Activated T-cell treated with anti-CD3 and anti-CD28 coated beads, Interleukin-2, amount 50 U/mL, for 4 hours (primary cell): ENCODE data around the gene BACE2. TPM values are rescaled to one million over a fixed set of nuclear protein-coding genes. Genes with fewer than 3 reads are reported as not detected.

Experiments used
- ATAC-seq, 2 donors: fragments of 200-7000 bp; cut with Tn5 transposase; one replicate each; pipeline ENCODE4 v1.10.0; 2021
- DNase-seq: peaks from one replicate; pipeline ENCODE4 v3.0.0-alpha.2; 2020
- H3K27me3 Mint-ChIP-seq: one replicate; pipeline ENCODE4 v1.8.0; 2021; ENCODE audit warnings: low read depth, mixed read lengths
- H3K36me3 Mint-ChIP-seq: one replicate; pipeline ENCODE4 v1.8.0; 2022; ENCODE audit warnings: mixed read lengths; ENCODE audit not compliant: insufficient read depth
- H3K4me1 Mint-ChIP-seq: one replicate; pipeline ENCODE4 v1.8.0; 2021; ENCODE audit warnings: low read depth, mixed read lengths
- H3K4me3 Mint-ChIP-seq: one replicate; pipeline ENCODE4 v1.8.0; 2021; ENCODE audit warnings: mild to moderate bottlenecking, moderate library complexity, mixed read lengths
- H3K9me3 Mint-ChIP-seq: one replicate; pipeline ENCODE4 v1.8.0; 2021; ENCODE audit warnings: mixed read lengths
- total RNA-seq, 3 donors: library from RNA; stranded (reverse); gene quantifications; one replicate each; pipeline ENCODE4 v1.2.1, GENCODE V29; 2021

The BACE2 gene
- under 1 TPM; 0.32 to 0.53 (median 0.38) TPM for total RNA-seq

GRCh38 chr21:41167348-41168342 is at the start of gene BACE2:
Gene BACE2, plus strand, starts transcription at chr21:41168160. Its CDS starts 104 bp downstream, at chr21:41168264.
- DNase-seq (peak; percentile 11), ATAC-seq (peak; percentile 83)
- H3K27me3 Mint-ChIP-seq, result peaks cover 33% of the 10 kb centered on the region
- peak within 1 kb of the TSS; percentile 67 for H3K4me3 Mint-ChIP-seq
- no peaks in the 10 kb centered on the region for H3K9me3 Mint-ChIP-seq
- peaks cover 7% of the 10 kb centered on the region for H3K4me1 Mint-ChIP-seq
- no peaks in the 10 kb centered on the region for H3K36me3 Mint-ChIP-seq

GRCh38 chr21:41119901-41120300 is 48.1 kb upstream of the BACE2 start:
- Mint-ChIP-seq H3K36me3 (no peaks in the 10 kb centered on the region), H3K9me3 (no peaks in the 10 kb centered on the region), H3K4me1 (no peaks in the 10 kb centered on the region), H3K4me3 (no peak overlapping the region), H3K27me3 (peaks cover 2% of the 10 kb centered on the region)
- no peak for ATAC-seq
- no peak for DNase-seq

GRCh38 chr21:41120997-41121396 is 47.0 kb upstream of the BACE2 start:
- Mint-ChIP-seq H3K9me3 (no peaks in the 10 kb centered on the region), H3K4me1 (no peaks in the 10 kb centered on the region), H3K27me3 (peaks cover 2% of the 10 kb centered on the region), H3K36me3 (no peaks in the 10 kb centered on the region), H3K4me3 (no peak overlapping the region)
- no peak for DNase-seq
- no peak for ATAC-seq

GRCh38 chr21:41121785-41122415 is 46.1 kb upstream of the BACE2 start:
- Mint-ChIP-seq H3K27me3 (peaks cover 4% of the 10 kb centered on the region), H3K4me3 (no peak overlapping the region), H3K4me1 (no peaks in the 10 kb centered on the region), H3K9me3 (no peaks in the 10 kb centered on the region), H3K36me3 (no peaks in the 10 kb centered on the region)
- DNase-seq (no peak), ATAC-seq (peak in 1 of 2 donors; percentile 46)

GRCh38 chr21:41124641-41125201 is 43.2 kb upstream of the BACE2 start:
- no peak for ATAC-seq
- H3K4me1 Mint-ChIP-seq, result no peaks in the 10 kb centered on the region
- DNase-seq, result no peak
- peaks cover 6% of the 10 kb centered on the region for H3K9me3 Mint-ChIP-seq
- H3K27me3 Mint-ChIP-seq, result peaks cover 4% of the 10 kb centered on the region
- H3K4me3 Mint-ChIP-seq, result no peak overlapping the region
- H3K36me3 Mint-ChIP-seq, result no peaks in the 10 kb centered on the region

- H3K4me3 Mint-ChIP-seq, result no peak overlapping the region
- peaks cover 6% of the 10 kb centered on the region for H3K9me3 Mint-ChIP-seq
- H3K4me1 Mint-ChIP-seq, result no peaks in the 10 kb centered on the region
- no peaks in the 10 kb centered on the region for H3K36me3 Mint-ChIP-seq
- peaks cover 5% of the 10 kb centered on the region for H3K27me3 Mint-ChIP-seq
- no peak for ATAC-seq
- DNase-seq, result no peak
Measured at GRCh38 chr21:41128981-41129380, 39.0 kb upstream of the BACE2 start.

GRCh38 chr21:41130883-41131282 is 37.1 kb upstream of the BACE2 start:
- no peak for ATAC-seq

GRCh38 chr21:41133874-41134522 is 34.0 kb upstream of the BACE2 start:
- Mint-ChIP-seq H3K27me3 (peaks cover 20% of the 10 kb centered on the region), H3K9me3 (peaks cover 4% of the 10 kb centered on the region), H3K4me3 (no peak overlapping the region), H3K4me1 (no peaks in the 10 kb centered on the region), H3K36me3 (no peaks in the 10 kb centered on the region)
- DNase-seq (no peak), ATAC-seq (no peak)

More at GRCh38 chr21:41130883-41131282, 37.1 kb upstream of the BACE2 start:
- Mint-ChIP-seq H3K4me1 (no peaks in the 10 kb centered on the region), H3K27me3 (peaks cover 15% of the 10 kb centered on the region), H3K9me3 (peaks cover 6% of the 10 kb centered on the region), H3K4me3 (no peak overlapping the region), H3K36me3 (no peaks in the 10 kb centered on the region)
- DNase-seq, result no peak

GRCh38 chr21:41135746-41136145 is 32.2 kb upstream of the BACE2 start:
- no peaks in the 10 kb centered on the region for H3K9me3 Mint-ChIP-seq

GRCh38 chr21:41136286-41136685 is 31.7 kb upstream of the BACE2 start:
- H3K4me3 Mint-ChIP-seq, result no peak overlapping the region
- H3K9me3 Mint-ChIP-seq, result no peaks in the 10 kb centered on the region
- no peak for ATAC-seq
- H3K36me3 Mint-ChIP-seq, result no peaks in the 10 kb centered on the region
- H3K27me3 Mint-ChIP-seq, result peaks cover 20% of the 10 kb centered on the region
- no peak for DNase-seq
- no peaks in the 10 kb centered on the region for H3K4me1 Mint-ChIP-seq

More at GRCh38 chr21:41135746-41136145, 32.2 kb upstream of the BACE2 start:
- Mint-ChIP-seq H3K27me3 (peaks cover 20% of the 10 kb centered on the region), H3K4me3 (no peak overlapping the region), H3K4me1 (no peaks in the 10 kb centered on the region), H3K36me3 (no peaks in the 10 kb centered on the region)
- DNase-seq, result no peak
- no peak for ATAC-seq

GRCh38 chr21:41137401-41137800 is 30.6 kb upstream of the BACE2 start:
- Mint-ChIP-seq H3K9me3 (no peaks in the 10 kb centered on the region), H3K27me3 (peaks cover 17% of the 10 kb centered on the region), H3K4me3 (no peak overlapping the region), H3K36me3 (no peaks in the 10 kb centered on the region), H3K4me1 (no peaks in the 10 kb centered on the region)
- no peak for DNase-seq
- peak in 1 of 2 donors; percentile 10 for ATAC-seq

- H3K4me3 Mint-ChIP-seq, result no peak overlapping the region
- peaks cover 17% of the 10 kb centered on the region for H3K27me3 Mint-ChIP-seq
- H3K4me1 Mint-ChIP-seq, result no peaks in the 10 kb centered on the region
- no peaks in the 10 kb centered on the region for H3K9me3 Mint-ChIP-seq
- no peaks in the 10 kb centered on the region for H3K36me3 Mint-ChIP-seq
- ATAC-seq (no peak), DNase-seq (no peak)
Measured at GRCh38 chr21:41137889-41138288, 30.1 kb upstream of the BACE2 start.

GRCh38 chr21:41138711-41139110 is 29.2 kb upstream of the BACE2 start:
- Mint-ChIP-seq H3K4me1 (no peaks in the 10 kb centered on the region), H3K4me3 (no peak overlapping the region), H3K27me3 (peaks cover 17% of the 10 kb centered on the region), H3K36me3 (no peaks in the 10 kb centered on the region), H3K9me3 (no peaks in the 10 kb centered on the region)
- no peak for DNase-seq
- ATAC-seq, result no peak

GRCh38 chr21:41139275-41139674 is 28.7 kb upstream of the BACE2 start:
- Mint-ChIP-seq H3K4me1 (no peaks in the 10 kb centered on the region), H3K4me3 (no peak overlapping the region), H3K27me3 (peaks cover 17% of the 10 kb centered on the region), H3K36me3 (no peaks in the 10 kb centered on the region), H3K9me3 (no peaks in the 10 kb centered on the region)
- ATAC-seq (no peak), DNase-seq (no peak)
